Coronary artery (tissue), 2 donors: Measurements from ENCODE around the gene ERBIN.

Experiments
- DNase-seq: peaks from one replicate; pipeline ENCODE4 v3.0.0-alpha.2; 2017; ENCODE audit warnings: low spot score
- H3K27ac ChIP-seq, 2 donors: fragments of 200-600 bp; sonication (generic); one replicate each; pipeline ENCODE4 v1.5.1; 2016 to 2019
- H3K4me3 ChIP-seq: fragments of 200-600 bp; sonication (generic); 2 replicates; pipeline ENCODE4 v1.5.1; 2016; ENCODE audit warnings: mild to moderate bottlenecking, moderate library complexity
- TF ChIP-seq, protein P1 (sequence below): fragments of 200-600 bp; sonication (generic); IDR thresholded peaks from one replicate; pipeline ENCODE4 v1.5.1; 2019; ENCODE audit warnings: antibody characterized with exemption

Gene ERBIN

GRCh38 chr5:65927503-65928321 lies 1.3 kb downstream of the ERBIN start:
- DNase-seq, result no peak
- TF ChIP-seq, protein P1, sequence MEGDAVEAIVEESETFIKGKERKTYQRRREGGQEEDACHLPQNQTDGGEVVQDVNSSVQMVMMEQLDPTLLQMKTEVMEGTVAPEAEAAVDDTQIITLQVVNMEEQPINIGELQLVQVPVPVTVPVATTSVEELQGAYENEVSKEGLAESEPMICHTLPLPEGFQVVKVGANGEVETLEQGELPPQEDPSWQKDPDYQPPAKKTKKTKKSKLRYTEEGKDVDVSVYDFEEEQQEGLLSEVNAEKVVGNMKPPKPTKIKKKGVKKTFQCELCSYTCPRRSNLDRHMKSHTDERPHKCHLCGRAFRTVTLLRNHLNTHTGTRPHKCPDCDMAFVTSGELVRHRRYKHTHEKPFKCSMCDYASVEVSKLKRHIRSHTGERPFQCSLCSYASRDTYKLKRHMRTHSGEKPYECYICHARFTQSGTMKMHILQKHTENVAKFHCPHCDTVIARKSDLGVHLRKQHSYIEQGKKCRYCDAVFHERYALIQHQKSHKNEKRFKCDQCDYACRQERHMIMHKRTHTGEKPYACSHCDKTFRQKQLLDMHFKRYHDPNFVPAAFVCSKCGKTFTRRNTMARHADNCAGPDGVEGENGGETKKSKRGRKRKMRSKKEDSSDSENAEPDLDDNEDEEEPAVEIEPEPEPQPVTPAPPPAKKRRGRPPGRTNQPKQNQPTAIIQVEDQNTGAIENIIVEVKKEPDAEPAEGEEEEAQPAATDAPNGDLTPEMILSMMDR, result no peak
- peak overlapping the region; percentile 94 to 98 for H3K27ac ChIP-seq
- peak overlapping the region; percentile 83 for H3K4me3 ChIP-seq

- Histone ChIP-seq H3K27ac (no peak overlapping the region), H3K4me3 (peak overlapping the region; percentile 83)
- DNase-seq, result no peak
- TF ChIP-seq, protein P1, result no peak
Observed at GRCh38 chr5:65928322-65928752, 2.0 kb downstream of the ERBIN start.

DNA sequence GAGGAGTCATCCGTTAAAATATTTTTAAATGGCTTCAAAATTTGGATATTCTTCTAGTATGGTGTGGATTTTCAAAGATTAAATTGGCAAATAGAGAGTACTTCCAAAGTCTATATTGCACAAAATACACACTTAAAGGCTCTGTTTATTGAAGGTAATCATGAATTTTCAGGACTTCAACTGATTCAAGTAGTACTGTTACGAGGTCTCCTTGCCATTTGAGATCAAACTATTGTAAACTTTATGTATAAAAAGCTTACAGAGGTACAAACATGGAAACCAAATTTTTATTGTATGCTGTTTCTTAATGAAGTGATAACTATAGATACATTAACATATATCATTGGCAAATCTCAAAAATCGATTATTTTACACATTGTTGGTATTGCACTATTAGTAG lies 2.5 kb downstream of the ERBIN start:
- no peak for DNase-seq
- TF ChIP-seq, protein P1, result no peak
- H3K27ac ChIP-seq, result no peak overlapping the region
- H3K4me3 ChIP-seq, result peak overlapping the region; percentile 83

GRCh38 chr5:65932676-65933075 lies 6.3 kb downstream of the ERBIN start:
- no peak overlapping the region for H3K27ac ChIP-seq
- DNase-seq, result no peak
- no peak overlapping the region for H3K4me3 ChIP-seq
- TF ChIP-seq, protein P1, result no peak

GRCh38 chr5:65933295-65933694 lies 6.9 kb downstream of the ERBIN start:
- TF ChIP-seq, protein P1, result no peak
- Histone ChIP-seq H3K27ac (no peak overlapping the region), H3K4me3 (no peak overlapping the region)
- DNase-seq, result no peak

- TF ChIP-seq, protein P1, result no peak
- no peak for DNase-seq
- Histone ChIP-seq H3K4me3 (no peak overlapping the region), H3K27ac (no peak overlapping the region)
Observed at GRCh38 chr5:65938256-65938655, 11.9 kb downstream of the ERBIN start.

GRCh38 chr5:65943771-65944170 lies 17.4 kb downstream of the ERBIN start:
- Histone ChIP-seq H3K27ac (no peak overlapping the region), H3K4me3 (no peak overlapping the region)
- DNase-seq, result no peak
- TF ChIP-seq, protein P1, result no peak
